ES-I3 (cell line): Measurements from ENCODE around the gene LPAR3.

Experiments
- H3K36me3 ChIP-seq: 2 replicates; pipeline ENCODE4 v1.6.1; 2013; ENCODE audit warnings: mild to moderate bottlenecking, low read length, control low read depth, moderate library complexity; ENCODE audit not compliant: insufficient read depth
- H3K4me1 ChIP-seq: 2 replicates; pipeline ENCODE4 v1.6.1; 2013; ENCODE audit warnings: mild to moderate bottlenecking, control low read depth, low read length; ENCODE audit not compliant: insufficient read depth
- H3K9ac ChIP-seq: 2 replicates; pipeline ENCODE4 v1.6.1; 2013; ENCODE audit warnings: low read depth, mild to moderate bottlenecking, low read length, moderate library complexity
- H3K9me3 ChIP-seq: 2 replicates; pipeline ENCODE4 v1.6.1; 2013; ENCODE audit warnings: mild to moderate bottlenecking, low read length, moderate library complexity; ENCODE audit not compliant: control insufficient read depth, insufficient read depth

The LPAR3 gene

GRCh38 chr1:84842748-84843231 lies 50.2 kb downstream of the LPAR3 start:
- H3K9me3 ChIP-seq, result no peaks in the 10 kb centered on the region
- peaks cover 6% of the 10 kb centered on the region; the same call in 1 of the 2 replicates for H3K4me1 ChIP-seq
- no peak overlapping the region for H3K9ac ChIP-seq
- no peaks in the 10 kb centered on the region for H3K36me3 ChIP-seq

GRCh38 chr1:84841971-84842370 lies 51.0 kb downstream of the LPAR3 start:
- no peaks in the 10 kb centered on the region for H3K9me3 ChIP-seq
- no peaks in the 10 kb centered on the region for H3K36me3 ChIP-seq
- H3K4me1 ChIP-seq, result 0 out of 2 replicates have a peak, but pooled peaks cover under 1% of the 10 kb centered on the region
- H3K9ac ChIP-seq, result no peak overlapping the region

- Histone ChIP-seq H3K36me3 (no peaks in the 10 kb centered on the region), H3K9ac (no peak overlapping the region), H3K9me3 (no peaks in the 10 kb centered on the region), H3K4me1 (no peaks in the 10 kb centered on the region)
Observed at GRCh38 chr1:84840346-84840745, 52.7 kb downstream of the LPAR3 start.

- no peaks in the 10 kb centered on the region for H3K4me1 ChIP-seq
- no peaks in the 10 kb centered on the region for H3K9me3 ChIP-seq
- H3K9ac ChIP-seq, result no peak overlapping the region
- no peaks in the 10 kb centered on the region for H3K36me3 ChIP-seq
Observed at GRCh38 chr1:84839544-84839943, 53.5 kb downstream of the LPAR3 start.

GRCh38 chr1:84836145-84836544 lies 56.9 kb downstream of the LPAR3 start:
- no peak overlapping the region for H3K9ac ChIP-seq
- H3K4me1 ChIP-seq, result no peaks in the 10 kb centered on the region
- H3K9me3 ChIP-seq, result no peaks in the 10 kb centered on the region
- H3K36me3 ChIP-seq, result no peaks in the 10 kb centered on the region

- no peaks in the 10 kb centered on the region for H3K4me1 ChIP-seq
Observed at GRCh38 chr1:84835169-84835568, 57.8 kb downstream of the LPAR3 start.

GRCh38 chr1:84834419-84835064 lies 58.5 kb downstream of the LPAR3 start:
- no peaks in the 10 kb centered on the region for H3K9me3 ChIP-seq
- H3K4me1 ChIP-seq, result no peaks in the 10 kb centered on the region
- H3K36me3 ChIP-seq, result no peaks in the 10 kb centered on the region
- H3K9ac ChIP-seq, result no peak overlapping the region

More at GRCh38 chr1:84835169-84835568, 57.8 kb downstream of the LPAR3 start:
- H3K36me3 ChIP-seq, result no peaks in the 10 kb centered on the region
- H3K9ac ChIP-seq, result no peak overlapping the region
- H3K9me3 ChIP-seq, result no peaks in the 10 kb centered on the region

GRCh38 chr1:84833194-84833593 lies 59.8 kb downstream of the LPAR3 start:
- H3K36me3 ChIP-seq, result no peaks in the 10 kb centered on the region
- H3K9ac ChIP-seq, result no peak overlapping the region
- H3K9me3 ChIP-seq, result no peaks in the 10 kb centered on the region
- no peaks in the 10 kb centered on the region for H3K4me1 ChIP-seq

- Histone ChIP-seq H3K9me3 (no peaks in the 10 kb centered on the region), H3K36me3 (no peaks in the 10 kb centered on the region), H3K4me1 (no peaks in the 10 kb centered on the region), H3K9ac (no peak overlapping the region)
Observed at GRCh38 chr1:84830136-84830535, 62.9 kb downstream of the LPAR3 start.

- Histone ChIP-seq H3K36me3 (no peaks in the 10 kb centered on the region), H3K4me1 (no peaks in the 10 kb centered on the region), H3K9ac (no peak overlapping the region), H3K9me3 (no peaks in the 10 kb centered on the region)
Observed at GRCh38 chr1:84827976-84828375, 65.0 kb downstream of the LPAR3 start.

GRCh38 chr1:84827555-84827954 lies 65.5 kb downstream of the LPAR3 start:
- no peaks in the 10 kb centered on the region for H3K36me3 ChIP-seq
- H3K9me3 ChIP-seq, result no peaks in the 10 kb centered on the region
- no peak overlapping the region for H3K9ac ChIP-seq
- H3K4me1 ChIP-seq, result no peaks in the 10 kb centered on the region

GRCh38 chr1:84825161-84825560 lies 67.8 kb downstream of the LPAR3 start:
- Histone ChIP-seq H3K9me3 (no peaks in the 10 kb centered on the region), H3K4me1 (no peaks in the 10 kb centered on the region), H3K36me3 (no peaks in the 10 kb centered on the region), H3K9ac (no peak overlapping the region)

GRCh38 chr1:84823991-84824390 lies 69.0 kb downstream of the LPAR3 start:
- Histone ChIP-seq H3K9ac (no peak overlapping the region), H3K4me1 (no peaks in the 10 kb centered on the region), H3K36me3 (no peaks in the 10 kb centered on the region), H3K9me3 (no peaks in the 10 kb centered on the region)

GRCh38 chr1:84823511-84823910 lies 69.5 kb downstream of the LPAR3 start:
- Histone ChIP-seq H3K9me3 (no peaks in the 10 kb centered on the region), H3K9ac (no peak overlapping the region), H3K4me1 (no peaks in the 10 kb centered on the region), H3K36me3 (no peaks in the 10 kb centered on the region)

GRCh38 chr1:84810343-84810742 lies 82.7 kb downstream of the LPAR3 start:
- H3K36me3 ChIP-seq, result no peaks in the 10 kb centered on the region
- H3K9ac ChIP-seq, result no peak overlapping the region
- H3K9me3 ChIP-seq, result no peaks in the 10 kb centered on the region
- H3K4me1 ChIP-seq, result no peaks in the 10 kb centered on the region
